HepG2 (cell line): ENCODE results near the gene AK9. TPM values are rescaled to one million over a fixed set of nuclear protein-coding genes. Genes with fewer than 3 reads are reported as not detected.

Experiments
- ATAC-seq: fragments of 200-7000 bp; cut with Tn5 transposase; 3 replicates; pipeline ENCODE4 v1.9.1; 2020; ENCODE audit warnings: mild to moderate bottlenecking, moderate library complexity
- BruUV-seq: library from RNA; stranded (reverse); fragments of 400-500 nt; replicated peaks from 2 replicates; lab custom pipeline; 2021; lab: Mats Ljungman, UMichigan
- CTCF ChIA-PET: fragments of 300-600 bp; formaldehyde crosslinking; extraction: SDS; loops from one replicate; lab custom pipeline; 2021; ENCODE audit warnings: low total read pairs, inconsistent platforms, low intra/inter-chr PET ratio; lab: Yijun Ruan, JAX
- POLR2A ChIA-PET: fragments of 350-600 bp; sonication (Branson Sonifier 250); formaldehyde crosslinking; loops from one replicate; lab custom pipeline; 2020; ENCODE audit warnings: antibody characterized with exemption, inconsistent platforms; lab: Yijun Ruan, JAX
- DNase-seq: peaks from one replicate; pipeline ENCODE4 v3.0.0-alpha.2; 2015; ENCODE audit warnings: low spot score
- FAIRE-seq: peaks from 3 replicates; lab custom pipeline; 2011; peaks lifted over from hg19 to GRCh38; lab: Jason Lieb, UNC
- H2AFZ ChIP-seq: one replicate; pipeline ENCODE4 v1.6.1; 2011; ENCODE audit warnings: low read length, inconsistent platforms
- H3K27ac ChIP-seq: fragments of 300-600 bp; 3 replicates; pipeline ENCODE4 v1.8.0; 2011; ENCODE audit warnings: mixed run types, mild to moderate bottlenecking, mixed read lengths, low read length, inconsistent platforms; ENCODE audit not compliant: insufficient read depth; ENCODE audit errors: extremely low read length
- H3K27me3 ChIP-seq, 2 experiments: fragments of 200-600 bp in 1 of 2; 2 replicates in 1 of 2; 3 replicates in 1 of 2; pipeline versions ENCODE4 v1.6.0 to v1.8.0; 2011; ENCODE audit warnings: low read length in 2 of 2, mild to moderate bottlenecking in 2 of 2, moderate library complexity in 2 of 2, inconsistent platforms in 1 of 2; ENCODE audit not compliant: insufficient read depth in 2 of 2, control insufficient read depth in 1 of 2
- H3K36me3 ChIP-seq, 2 experiments: fragments of 200-600 bp in 1 of 2; replicated peaks in 1 of 2; 2 replicates in 1 of 2; 3 replicates in 1 of 2; pipeline versions ENCODE4 v1.5.1 to v1.8.0; 2011; ENCODE audit warnings: low read length in 2 of 2, inconsistent platforms in 1 of 2; ENCODE audit not compliant: insufficient read depth in 2 of 2, control insufficient read depth in 1 of 2
- H3K4me1 ChIP-seq: 2 replicates; pipeline ENCODE4 v1.5.1; 2012; ENCODE audit warnings: low read length, inconsistent platforms; ENCODE audit not compliant: insufficient read depth
- H3K4me2 ChIP-seq: 2 replicates; pipeline ENCODE4 v1.6.0; 2011; ENCODE audit warnings: low read depth, low read length, inconsistent platforms
- H3K4me3 ChIP-seq, 3 experiments: fragments of 200-600 bp in 1 of 3; sonication (generic), shearing (Covaris generic) in 1 of 3; replicated peaks in 1 of 3; 2 replicates each; pipeline ENCODE4 v1.5.1; 2011 to 2016; ENCODE audit warnings: low read length in 3 of 3, inconsistent platforms in 2 of 3, low read depth in 2 of 3, mild to moderate bottlenecking in 2 of 3, control low read depth in 1 of 3, mixed read lengths in 1 of 3; ENCODE audit not compliant: insufficient read depth in 1 of 3
- H3K79me2 ChIP-seq: one replicate; pipeline ENCODE4 v1.6.1; 2011; ENCODE audit warnings: low read length, inconsistent platforms; ENCODE audit not compliant: insufficient read depth
- H3K9ac ChIP-seq: 2 replicates; pipeline ENCODE4 v1.6.0; 2011; ENCODE audit warnings: mild to moderate bottlenecking, low read depth, low read length, inconsistent platforms; ENCODE audit not compliant: insufficient read depth
- H3K9me3 ChIP-seq: 2 replicates; pipeline ENCODE4 v1.5.1; 2012; ENCODE audit warnings: mild to moderate bottlenecking, low read length
- H4K20me1 ChIP-seq: 2 replicates; pipeline ENCODE4 v1.6.0; 2011; ENCODE audit warnings: inconsistent platforms, mild to moderate bottlenecking, low read length, moderate library complexity; ENCODE audit not compliant: insufficient read depth
- BRF2 ChIP-seq: sonication (generic); formaldehyde crosslinking; IDR thresholded peaks from 2 replicates; pipeline ENCODE4 v1.8.1; 2022; ENCODE audit warnings: mild to moderate bottlenecking, missing genetic modification reagents
- ETV6 ChIP-seq: sonication (generic); formaldehyde crosslinking; conservative IDR thresholded peaks from 2 replicates; pipeline ENCODE4 v1.4.0; 2020; ENCODE audit warnings: missing genetic modification reagents
- HINFP ChIP-seq: sonication (generic); formaldehyde crosslinking; IDR thresholded peaks from 2 replicates; pipeline ENCODE4 v1.4.0; 2020; ENCODE audit warnings: low read depth, mild to moderate bottlenecking, missing genetic modification reagents
- IKZF1 ChIP-seq: fragments of 450-650 bp; IDR thresholded peaks from 2 replicates; pipeline ENCODE4 v1.7.1; 2016
- KIAA2018 ChIP-seq: sonication (generic); formaldehyde crosslinking; IDR thresholded peaks from 2 replicates; pipeline ENCODE4 v1.5.0; 2020; ENCODE audit warnings: mild to moderate bottlenecking, missing genetic modification reagents, borderline replicate concordance
- KLF12 ChIP-seq: sonication (generic); formaldehyde crosslinking; IDR thresholded peaks from 2 replicates; pipeline ENCODE4 v1.4.0; 2020; ENCODE audit warnings: missing genetic modification reagents, borderline replicate concordance
- NAIF1 ChIP-seq: sonication (generic); formaldehyde crosslinking; IDR thresholded peaks from 2 replicates; pipeline ENCODE4 v1.5.0; 2020; ENCODE audit warnings: mild to moderate bottlenecking, missing genetic modification reagents, borderline replicate concordance
- PLRG1 ChIP-seq: fragments of 450-650 bp; conservative IDR thresholded peaks from 2 replicates; pipeline ENCODE4 v1.6.1; 2016
- SRF ChIP-seq: IDR thresholded peaks from 2 replicates; pipeline ENCODE4 v1.6.1; 2011; ENCODE audit warnings: mild to moderate bottlenecking, low read depth, low read length, moderate library complexity
- STAT5B ChIP-seq: sonication (generic); formaldehyde crosslinking; IDR thresholded peaks from 2 replicates; pipeline ENCODE4 v1.4.0; 2020; ENCODE audit warnings: missing genetic modification reagents
- ZNF138 ChIP-seq: sonication (generic); formaldehyde crosslinking; IDR thresholded peaks from 2 replicates; pipeline ENCODE4 v1.5.0; 2020; ENCODE audit warnings: mild to moderate bottlenecking, low read depth, missing genetic modification reagents
- ZNF614 ChIP-seq: IDR thresholded peaks from 2 replicates; pipeline ENCODE4 v1.6.1; 2018; ENCODE audit warnings: missing biosample characterization, missing genetic modification reagents, inconsistent platforms, borderline replicate concordance
- WGBS: methylation state at CpG from one replicate; pipeline ENCODE4 v1.1.6; 2017; ENCODE audit warnings: low lambda C conversion rate; 5-methylcytosine and 5-hydroxymethylcytosine counted together
- in situ Hi-C: cut with HindIII; loops from 2 replicates; pipeline ENCODE4 v1.10.0; 2017; ENCODE audit warnings: low pct_unique_long_range_greater_than_20kb; ENCODE audit not compliant: extremely low pct_ligation_motif_present
- intact Hi-C: fragments of 100-400 bp; cut with micrococcal nuclease; formaldehyde crosslinking; loops from one replicate; pipeline ENCODE4 v1.10.0; 2022; ENCODE audit not compliant: unreplicated experiment
- polyA plus RNA-seq, 8 experiments: library from polyadenylated mRNA; depleted of rRNA in 3 of 8; stranded (reverse) in 7 of 8; unstranded in 1 of 8; fragments of >200 nt; fragmentation: Illumina TruSeq in 4 of 8; extraction: Trizol in 4 of 8; gene quantifications; 2 replicates each; pipeline versions ENCODE4 v1.2.1 to v1.2.3, GENCODE V29; 2011 to 2016; ENCODE audit warnings: low read depth in 4 of 8, missing spikeins in 1 of 8, mixed read lengths in 1 of 8; ENCODE audit not compliant: insufficient read depth in 1 of 8
- total RNA-seq, 5 experiments: library from RNA; depleted of rRNA; stranded (reverse); fragments of >200 nt; fragmentation: Illumina TruSeq; extraction: Trizol; gene quantifications; 2 replicates each; pipeline ENCODE4 v1.2.3, GENCODE V29; 2016; ENCODE audit warnings: low read depth in 1 of 5
- TF ChIP-seq, protein P1 (sequence below): sonication (generic); formaldehyde crosslinking; IDR thresholded peaks from 2 replicates; pipeline ENCODE4 v1.8.0; 2022; ENCODE audit warnings: mild to moderate bottlenecking, missing genetic modification reagents; ENCODE audit not compliant: insufficient replicate concordance

Gene AK9
- total and polyA plus RNA-seq, 2 of the 13 experiments (the other 11 are each of a cell fraction or from before 2014, with no cell fraction given), result 3.2 to 4.8 TPM

DNA sequence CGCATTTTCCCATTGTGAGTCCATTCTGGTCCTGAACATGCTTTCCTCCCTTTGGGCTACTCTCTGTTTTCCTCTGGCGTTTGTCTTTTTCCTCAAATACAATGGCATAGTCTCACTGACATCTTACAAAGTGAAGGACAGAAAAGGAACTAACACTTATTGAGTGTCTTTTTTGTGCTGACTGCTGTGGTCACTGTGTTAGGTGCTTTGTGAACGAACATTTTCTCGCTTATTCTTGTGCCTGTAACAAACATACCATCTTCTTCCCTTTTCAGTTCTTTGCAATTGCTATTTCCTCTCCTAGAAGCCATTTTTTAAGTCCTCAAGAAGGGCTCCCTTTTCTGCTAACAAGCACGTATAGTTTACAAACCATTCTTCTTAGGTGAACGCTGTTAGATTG is 15.5 kb upstream of the AK9 start:
- ATAC-seq (no peak), FAIRE-seq (no peak), DNase-seq (no peak)
- Histone ChIP-seq H3K9me3 (no peaks in the 10 kb centered on the region), H3K36me3 (no peaks in the 10 kb centered on the region), H4K20me1 (no peaks in the 10 kb centered on the region), H3K4me3 (no peak overlapping the region), H3K4me1 (no peaks in the 10 kb centered on the region), H3K27me3 (no peaks in the 10 kb centered on the region), H3K27ac (no peak overlapping the region), H3K79me2 (no peaks in the 10 kb centered on the region), H2AFZ (no peak overlapping the region), H3K9ac (no peak overlapping the region), H3K4me2 (no peak overlapping the region)
- no TSS peak for BruUV-seq
- in situ Hi-C loops (loop anchor here (10.0 kb wide), 1 partner anchor 688 kb away; no protein-coding TSS in a partner anchor), intact Hi-C loops (no loop called here)
- ChIA-PET CTCF (interaction anchor here (2.5 to 7.1 kb wide), 3 partner anchors 333 to 684 kb away, joined by 23 to 113 read pairs (median 47); no protein-coding TSS in a partner anchor), POLR2A (no interaction called here)
- 87% methylated on average over 6 of the region's 6 CpGs for WGBS
- no peak for TF ChIP-seq IKZF1
- TF ChIP-seq KIAA2018 (CRISPR knock-in tag), result no peak
- no peak for TF ChIP-seq HINFP (CRISPR knock-in tag)
- no peak for TF ChIP-seq ZNF138 (CRISPR knock-in tag)
- TF ChIP-seq PLRG1, result no peak
- no peak for TF ChIP-seq SRF
- no peak for TF ChIP-seq NAIF1 (CRISPR knock-in tag)
- TF ChIP-seq ETV6, result no peak
- TF ChIP-seq, protein P1, sequence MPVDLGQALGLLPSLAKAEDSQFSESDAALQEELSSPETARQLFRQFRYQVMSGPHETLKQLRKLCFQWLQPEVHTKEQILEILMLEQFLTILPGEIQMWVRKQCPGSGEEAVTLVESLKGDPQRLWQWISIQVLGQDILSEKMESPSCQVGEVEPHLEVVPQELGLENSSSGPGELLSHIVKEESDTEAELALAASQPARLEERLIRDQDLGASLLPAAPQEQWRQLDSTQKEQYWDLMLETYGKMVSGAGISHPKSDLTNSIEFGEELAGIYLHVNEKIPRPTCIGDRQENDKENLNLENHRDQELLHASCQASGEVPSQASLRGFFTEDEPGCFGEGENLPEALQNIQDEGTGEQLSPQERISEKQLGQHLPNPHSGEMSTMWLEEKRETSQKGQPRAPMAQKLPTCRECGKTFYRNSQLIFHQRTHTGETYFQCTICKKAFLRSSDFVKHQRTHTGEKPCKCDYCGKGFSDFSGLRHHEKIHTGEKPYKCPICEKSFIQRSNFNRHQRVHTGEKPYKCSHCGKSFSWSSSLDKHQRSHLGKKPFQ (CRISPR knock-in tag), result no peak
- no peak for TF ChIP-seq STAT5B
- no peak for TF ChIP-seq ZNF614
- no peak for TF ChIP-seq BRF2 (CRISPR knock-in tag)
- TF ChIP-seq KLF12 (CRISPR knock-in tag), result no peak
